Measurements from ENCODE around the gene CGREF1. TPM values are rescaled to one million over a fixed set of nuclear protein-coding genes. Genes with fewer than 3 reads are reported as not detected.
A peak's percentile ranks its signal among the peaks of the same experiment; 100 is the strongest.

CGREF1 gene
- total and polyA plus RNA-seq, 2 donors (not counting 3 experiments of a cell fraction or from before 2014, with no cell fraction given) = 2.9 to 5.8 TPM

GRCh38 chr2:27070653-27071276, 48.2 kb downstream of the CGREF1 start:
- CTCF ChIA-PET = interaction anchor here (0.8 to 2.8 kb wide), 8 partner anchors 8 to 225 kb away, joined by 3 to 27 read pairs (median 8); partner anchors contain the start of gene AGBL5
- intact Hi-C loops (cut with micrococcal nuclease) = loop anchor here (1.0 kb wide), 4 partner anchors 11 to 37 kb away; partner anchors contain the start of gene AGBL5
- peaks cover 17% of the 10 kb centered on the region for H3K4me1 ChIP-seq (ENCODE audit: control insufficient read depth, extremely low read depth, insufficient read depth, low read length)

More at GRCh38 chr2:27070653-27071276, 48.2 kb downstream of the CGREF1 start:
- Histone ChIP-seq H3K9me3 (replicated peaks; ENCODE audit: control insufficient read depth, insufficient read depth, low read length) (no peaks in the 10 kb centered on the region), H3K27me3 (ENCODE audit: control insufficient read depth in 2 of 2, insufficient read depth in 2 of 2, low read length in 2 of 2) (no peaks in the 10 kb centered on the region), H3K4me2 (ENCODE audit: insufficient read depth, low read length) (peak overlapping the region; percentile 72), H3K27ac (ENCODE audit: insufficient read depth, low read depth, low read length) (peak overlapping the region; percentile 76), H3K79me2 (ENCODE audit: control insufficient read depth, insufficient read depth, low read length) (peaks cover 34% of the 10 kb centered on the region), H3K4me3 (replicated peaks in 1 of 3; ENCODE audit: insufficient read depth in 1 of 3, low read depth in 1 of 3, low read length in 3 of 3) (peak overlapping the region; percentile 41 to 85 (median 68)), H3K9ac (replicated peaks; ENCODE audit: extremely low read depth, insufficient read depth, low read length) (peak overlapping the region; percentile 88), H2AFZ (ENCODE audit: low read depth, low read length) (peak overlapping the region; percentile 33), H3K9me1 (replicated peaks; ENCODE audit: control insufficient read depth, extremely low read depth, insufficient read depth, low read length) (no peaks in the 10 kb centered on the region), H4K20me1 (replicated peaks; ENCODE audit: control insufficient read depth, extremely low read depth, insufficient read depth, low read length) (no peaks in the 10 kb centered on the region), H3K36me3 (ENCODE audit: control insufficient read depth in 2 of 2, extremely low read depth in 1 of 2, insufficient read depth in 2 of 2, low read length in 2 of 2) (peaks cover 13 to 23% of the 10 kb centered on the region in 2 experiments)
- TSS peak; percentile 71 for BruUV-seq (replicated peaks)
- DNase-seq (ENCODE audit: low read depth, low spot score) (no peak), FAIRE-seq (no peak)
- TF ChIP-seq MYC (IDR thresholded peaks at IDR 0.05; ENCODE audit: low read depth, low read length) (no peak), GATA2 (IDR thresholded peaks at IDR 0.05; ENCODE audit: insufficient read depth, insufficient read length, low read depth, low read length) (no peak), FOS (IDR thresholded peaks at IDR 0.05; ENCODE audit: borderline replicate concordance, insufficient read depth, low read length) (no peak), JUN (IDR thresholded peaks at IDR 0.05; ENCODE audit: borderline replicate concordance, insufficient read depth, insufficient read length, low read depth) (no peak), EZH2 (IDR thresholded peaks at IDR 0.05; ENCODE audit: borderline replicate concordance, low read depth, low read length, severe bottlenecking) (no peak), POLR2A (IDR thresholded peaks at IDR 0.05; ENCODE audit: low read depth, low read length) (no peak)
- TF ChIP-seq, protein P1, sequence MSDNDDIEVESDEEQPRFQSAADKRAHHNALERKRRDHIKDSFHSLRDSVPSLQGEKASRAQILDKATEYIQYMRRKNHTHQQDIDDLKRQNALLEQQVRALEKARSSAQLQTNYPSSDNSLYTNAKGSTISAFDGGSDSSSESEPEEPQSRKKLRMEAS (IDR thresholded peaks at IDR 0.05; ENCODE audit: insufficient read depth, insufficient read length) = no peak
- TF ChIP-seq, protein P2, sequence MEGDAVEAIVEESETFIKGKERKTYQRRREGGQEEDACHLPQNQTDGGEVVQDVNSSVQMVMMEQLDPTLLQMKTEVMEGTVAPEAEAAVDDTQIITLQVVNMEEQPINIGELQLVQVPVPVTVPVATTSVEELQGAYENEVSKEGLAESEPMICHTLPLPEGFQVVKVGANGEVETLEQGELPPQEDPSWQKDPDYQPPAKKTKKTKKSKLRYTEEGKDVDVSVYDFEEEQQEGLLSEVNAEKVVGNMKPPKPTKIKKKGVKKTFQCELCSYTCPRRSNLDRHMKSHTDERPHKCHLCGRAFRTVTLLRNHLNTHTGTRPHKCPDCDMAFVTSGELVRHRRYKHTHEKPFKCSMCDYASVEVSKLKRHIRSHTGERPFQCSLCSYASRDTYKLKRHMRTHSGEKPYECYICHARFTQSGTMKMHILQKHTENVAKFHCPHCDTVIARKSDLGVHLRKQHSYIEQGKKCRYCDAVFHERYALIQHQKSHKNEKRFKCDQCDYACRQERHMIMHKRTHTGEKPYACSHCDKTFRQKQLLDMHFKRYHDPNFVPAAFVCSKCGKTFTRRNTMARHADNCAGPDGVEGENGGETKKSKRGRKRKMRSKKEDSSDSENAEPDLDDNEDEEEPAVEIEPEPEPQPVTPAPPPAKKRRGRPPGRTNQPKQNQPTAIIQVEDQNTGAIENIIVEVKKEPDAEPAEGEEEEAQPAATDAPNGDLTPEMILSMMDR (IDR thresholded peaks at IDR 0.05; ENCODE audit: extremely low read depth in 1 of 2, insufficient read depth in 1 of 2, low read depth in 1 of 2, low read length in 2 of 2) = no peak
- dilution Hi-C loops (cut with MboI; ENCODE audit: extremely low pct_ligation_motif_present, low sequenced_read_pairs) = no loop called here
- POLR2A ChIA-PET = interaction anchor here (1.0 to 1.9 kb wide), 3 partner anchors 8 to 20 kb away, joined by 4 to 7 read pairs (median 6); partner anchors contain the start of gene AGBL5

Measured in endothelial cell of umbilical vein (primary cell).